ENCODE measurements around the gene ATP2A2. TPM values are rescaled to one million over a fixed set of nuclear protein-coding genes. Genes with fewer than 3 reads are reported as not detected.

The ATP2A2 gene
- total RNA-seq, 1 experiment from 2014 or later = 239 TPM

- CTCF ChIA-PET = no interaction called here
These were observed 31.9 kb upstream of the ATP2A2 start for GRCh38 chr12:110249105-110249504.

More at GRCh38 chr12:110249105-110249504, 31.9 kb upstream of the ATP2A2 start:
- no peak for ATAC-seq
- Histone ChIP-seq H3K79me2 (ENCODE audit: insufficient read depth, low read length) (no peaks in the 10 kb centered on the region), H3K36me3 (ENCODE audit: control insufficient read depth in 1 of 2, insufficient read depth in 2 of 2, low read length in 2 of 2) (no peaks in the 10 kb centered on the region), H3K9ac (ENCODE audit: low read length) (no peak overlapping the region), H3K9me3 (ENCODE audit: control insufficient read depth in 1 of 2, insufficient read depth in 1 of 2, low read depth in 1 of 2, low read length in 2 of 2) (no peaks in the 10 kb centered on the region), H3K4me2 (ENCODE audit: low read length) (no peak overlapping the region), H4K20me1 (ENCODE audit: insufficient read depth) (no peaks in the 10 kb centered on the region), H3K9me2 (ENCODE audit: insufficient read depth) (no peaks in the 10 kb centered on the region), H3K4me3 (replicated peaks in 1 of 2; ENCODE audit: low read depth in 1 of 2, low read length in 2 of 2) (no peak overlapping the region), H3K27ac (ENCODE audit: low read depth, low read length) (no peak overlapping the region), H3K27me3 (ENCODE audit: insufficient read depth, low read length) (no peaks in the 10 kb centered on the region), H3K4me1 (ENCODE audit: control insufficient read depth in 1 of 2, insufficient read depth in 2 of 2, low read length in 2 of 2) (peaks cover 23 to 37% of the 10 kb centered on the region in 2 experiments), H2AFZ (ENCODE audit: low read depth, low read length, poor library complexity, severe bottlenecking) (no peak overlapping the region)
- BruUV-seq (replicated peaks) = no TSS peak
- TF ChIP-seq ATF3 (IDR thresholded peaks at IDR 0.05) (no peak), SRF (IDR thresholded peaks at IDR 0.05; ENCODE audit: low read depth) (no peak), ZBTB33 (IDR thresholded peaks at IDR 0.05; ENCODE audit: extremely low read depth, insufficient replicate concordance, low read length) (no peak), MAX (IDR thresholded peaks at IDR 0.05) (no peak), RAD21 (IDR thresholded peaks at IDR 0.05; ENCODE audit: low read depth) (no peak), SP1 (IDR thresholded peaks at IDR 0.05; ENCODE audit: low read depth) (no peak), FOSL1 (IDR thresholded peaks at IDR 0.05; ENCODE audit: low read depth) (no peak)
- ChIA-PET RAD21 (ENCODE audit: low non-redundant PET in 1 of 2, low total read pairs in 2 of 2, uncharacterized antibody in 2 of 2, unreplicated experiment in 2 of 2) (no interaction called here), POLR2A (no interaction called here)
- no peak for DNase-seq (ENCODE audit: low read depth, low spot score)
- intact Hi-C loops (cut with micrococcal nuclease) = no loop called here
